Testis (tissue), 3 donors: ENCODE results near the gene VPS54. TPM values are rescaled to one million over a fixed set of nuclear protein-coding genes. Genes with fewer than 3 reads are reported as not detected.

ENCODE experiments used
- DNase-seq: peaks from one replicate; pipeline ENCODE4 v3.0.0-alpha.2; 2019
- H3K27ac ChIP-seq, 2 donors: fragments of 200-600 bp; sonication (generic); one replicate each; pipeline ENCODE4 v1.5.1; 2019
- H3K27me3 ChIP-seq: fragments of 200-600 bp; sonication (generic); one replicate; pipeline ENCODE4 v1.5.1; 2019
- H3K36me3 ChIP-seq: fragments of 200-600 bp; sonication (generic); one replicate; pipeline ENCODE4 v1.5.1; 2017; ENCODE audit warnings: low read depth; ENCODE audit errors: missing control alignments
- H3K4me1 ChIP-seq: fragments of 200-600 bp; sonication (generic); one replicate; pipeline ENCODE4 v1.5.1; 2019
- H3K4me3 ChIP-seq, 2 donors: fragments of 200-600 bp; sonication (generic); one replicate each; pipeline ENCODE4 v1.5.1; 2017 to 2019
- H3K9me3 ChIP-seq: fragments of 200-600 bp; sonication (generic); one replicate; pipeline ENCODE4 v1.5.1; 2017
- POLR2A ChIP-seq: fragments of 450-650 bp; IDR thresholded peaks from one replicate; pipeline ENCODE4 v1.6.1; 2017; ENCODE audit warnings: antibody characterized with exemption, mild to moderate bottlenecking, moderate library complexity
- WGBS, 2 donors: methylation state at CpG; one replicate each; pipeline ENCODE4 v1.1.5; 2018; 5-methylcytosine and 5-hydroxymethylcytosine counted together
- intact Hi-C: fragments of 100-400 bp; cut with DNase I; formaldehyde crosslinking; loops from one replicate; pipeline ENCODE4 v1.15.1; 2023; ENCODE audit warnings: low total_unique reads
- polyA plus RNA-seq: library from polyadenylated mRNA; stranded (reverse); fragments of 350-450 nt; fragmentation: Illumina TruSeq; extraction: RNeasy Lipid Tissue Mini Kit (QIAGEN cat#74804); gene quantifications from one replicate; pipeline ENCODE4 v1.2.3, GENCODE V29; 2014; ENCODE audit warnings: low read depth, low replicate concordance; ENCODE audit not compliant: insufficient read depth
- total RNA-seq, 2 donors: library from RNA; depleted of rRNA; stranded (reverse); fragments of >200 nt; gene quantifications; one replicate each; pipeline ENCODE4 v1.2.3, GENCODE V29; 2016
- TF ChIP-seq, protein P1 (sequence below), 3 experiments: fragments of 450-650 bp in 2 of 3; fragments of 200-600 bp in 1 of 3; sonication (generic) in 1 of 3; IDR thresholded peaks; one replicate each; pipeline ENCODE4 v1.5.1; 2016 to 2019; ENCODE audit warnings: antibody characterized with exemption in 3 of 3, mild to moderate bottlenecking in 2 of 3, moderate library complexity in 1 of 3

Gene VPS54
- total and polyA plus RNA-seq, 3 donors from 2014 or later, result 26.5 to 28.5 (median 27.4) TPM

DNA sequence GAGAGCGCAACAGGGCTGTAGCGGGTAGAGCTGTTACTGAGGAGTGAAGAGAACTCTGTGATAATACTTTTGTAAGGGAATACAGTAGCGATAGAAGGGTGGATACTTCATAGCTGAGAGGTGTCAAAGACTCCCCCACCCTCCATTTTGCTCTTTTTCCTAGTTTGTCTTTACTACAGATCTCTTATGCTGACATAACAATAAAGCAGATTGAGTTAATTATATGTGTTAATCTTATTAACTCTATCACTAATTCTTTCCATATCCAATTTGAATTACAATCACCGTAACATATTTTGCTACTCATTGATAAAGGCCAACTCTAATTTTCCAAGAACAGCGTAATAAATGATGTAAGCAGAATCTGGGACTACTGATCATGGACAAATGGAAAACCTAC is 120.4 kb downstream of the VPS54 start:
- Histone ChIP-seq H3K27ac (no peak overlapping the region), H3K9me3 (no peaks in the 10 kb centered on the region), H3K4me1 (no peaks in the 10 kb centered on the region), H3K36me3 (no peaks in the 10 kb centered on the region), H3K4me3 (no peak overlapping the region), H3K27me3 (no peaks in the 10 kb centered on the region)
- TF ChIP-seq, protein P1, sequence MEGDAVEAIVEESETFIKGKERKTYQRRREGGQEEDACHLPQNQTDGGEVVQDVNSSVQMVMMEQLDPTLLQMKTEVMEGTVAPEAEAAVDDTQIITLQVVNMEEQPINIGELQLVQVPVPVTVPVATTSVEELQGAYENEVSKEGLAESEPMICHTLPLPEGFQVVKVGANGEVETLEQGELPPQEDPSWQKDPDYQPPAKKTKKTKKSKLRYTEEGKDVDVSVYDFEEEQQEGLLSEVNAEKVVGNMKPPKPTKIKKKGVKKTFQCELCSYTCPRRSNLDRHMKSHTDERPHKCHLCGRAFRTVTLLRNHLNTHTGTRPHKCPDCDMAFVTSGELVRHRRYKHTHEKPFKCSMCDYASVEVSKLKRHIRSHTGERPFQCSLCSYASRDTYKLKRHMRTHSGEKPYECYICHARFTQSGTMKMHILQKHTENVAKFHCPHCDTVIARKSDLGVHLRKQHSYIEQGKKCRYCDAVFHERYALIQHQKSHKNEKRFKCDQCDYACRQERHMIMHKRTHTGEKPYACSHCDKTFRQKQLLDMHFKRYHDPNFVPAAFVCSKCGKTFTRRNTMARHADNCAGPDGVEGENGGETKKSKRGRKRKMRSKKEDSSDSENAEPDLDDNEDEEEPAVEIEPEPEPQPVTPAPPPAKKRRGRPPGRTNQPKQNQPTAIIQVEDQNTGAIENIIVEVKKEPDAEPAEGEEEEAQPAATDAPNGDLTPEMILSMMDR (IDR thresholded peaks at IDR 0.05), result no peak
- TF ChIP-seq POLR2A, result no peak
- WGBS, 2 donors, result 88 to 97% methylated on average over 5 of the region's 5 CpGs
- intact Hi-C loops, result no loop called here
- no peak for DNase-seq

DNA sequence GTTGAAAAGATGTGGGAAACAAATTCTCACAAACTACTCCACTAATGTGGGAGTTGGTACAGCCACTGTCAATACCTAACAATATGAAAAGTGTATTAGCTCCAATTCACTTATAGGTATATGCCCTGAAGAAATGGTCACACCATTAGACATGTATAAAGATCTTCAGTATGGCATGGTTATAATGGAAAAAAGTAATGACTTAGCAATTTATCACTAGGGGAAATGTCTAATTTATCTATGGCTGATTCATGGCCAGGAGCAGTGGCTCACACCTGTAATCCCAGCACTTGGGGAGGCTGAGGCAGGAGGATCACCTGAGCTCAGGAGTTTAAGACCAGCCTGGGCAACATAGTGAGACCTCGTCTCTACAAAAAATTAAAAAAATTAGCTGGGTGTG is 125.1 kb downstream of the VPS54 start:
- TF ChIP-seq POLR2A, result no peak
- TF ChIP-seq, protein P1 (IDR thresholded peaks at IDR 0.05), result no peak
- no peak for DNase-seq
- Histone ChIP-seq H3K27me3 (no peaks in the 10 kb centered on the region), H3K36me3 (no peaks in the 10 kb centered on the region), H3K4me3 (no peak overlapping the region), H3K4me1 (no peaks in the 10 kb centered on the region), H3K9me3 (no peaks in the 10 kb centered on the region), H3K27ac (no peak overlapping the region)
- WGBS, 2 donors, result 85 to 87% methylated on average over 1 of the region's 1 CpG
- intact Hi-C loops, result no loop called here

GRCh38 chr2:63893163-63893562 is 126.1 kb downstream of the VPS54 start:
- no peaks in the 10 kb centered on the region for H3K9me3 ChIP-seq
- no peak for DNase-seq
- intact Hi-C loops, result no loop called here
- H3K27me3 ChIP-seq, result no peaks in the 10 kb centered on the region
- H3K4me1 ChIP-seq, result no peaks in the 10 kb centered on the region
- no peak overlapping the region for H3K27ac ChIP-seq
- WGBS, 2 donors, result 86 to 90% methylated on average over 2 of the region's 2 CpGs
- H3K4me3 ChIP-seq, result no peak overlapping the region
- no peak for TF ChIP-seq POLR2A
- TF ChIP-seq, protein P1 (IDR thresholded peaks at IDR 0.05), result no peak
- no peaks in the 10 kb centered on the region for H3K36me3 ChIP-seq

- Histone ChIP-seq H3K36me3 (no peaks in the 10 kb centered on the region), H3K27me3 (no peaks in the 10 kb centered on the region), H3K27ac (no peak overlapping the region), H3K9me3 (no peaks in the 10 kb centered on the region), H3K4me1 (no peaks in the 10 kb centered on the region), H3K4me3 (no peak overlapping the region)
- TF ChIP-seq, protein P1 (IDR thresholded peaks at IDR 0.05), result no peak
- no peak for TF ChIP-seq POLR2A
- intact Hi-C loops, result no loop called here
- peak; percentile 23 for DNase-seq
- 50 to 78% methylated on average over 1 of the region's 1 CpG for WGBS, 2 donors
Measured at GRCh38 chr2:63891488-63892030, 127.7 kb downstream of the VPS54 start.

GRCh38 chr2:63890678-63891077 is 128.6 kb downstream of the VPS54 start:
- H3K4me3 ChIP-seq, result no peak overlapping the region
- H3K36me3 ChIP-seq, result no peaks in the 10 kb centered on the region
- H3K27me3 ChIP-seq, result no peaks in the 10 kb centered on the region
- TF ChIP-seq, protein P1 (IDR thresholded peaks at IDR 0.05), result no peak
- TF ChIP-seq POLR2A, result no peak
- no peaks in the 10 kb centered on the region for H3K4me1 ChIP-seq
- DNase-seq, result no peak
- H3K9me3 ChIP-seq, result no peaks in the 10 kb centered on the region
- WGBS, 2 donors, result 87 to 92% methylated on average over 2 of the region's 2 CpGs
- intact Hi-C loops, result no loop called here
- no peak overlapping the region for H3K27ac ChIP-seq
